ENCODE measurements around the gene ZMAT3.

The ZMAT3 gene

GRCh38 chr3:179021119-179021903, 50.3 kb downstream of the ZMAT3 start:
- no peaks in the 10 kb centered on the region for H3K36me3 ChIP-seq (ENCODE audit: control insufficient read depth, insufficient read depth, low read length)
- no peaks in the 10 kb centered on the region for H3K9me3 ChIP-seq (ENCODE audit: control insufficient read depth, insufficient read depth, low read length)
- H3K4me3 ChIP-seq (ENCODE audit: low read depth, low read length): no peak overlapping the region
- no peak overlapping the region for H3K9ac ChIP-seq (ENCODE audit: low read depth, low read length)
- no peak overlapping the region for H3K27ac ChIP-seq (ENCODE audit: low read depth, low read length)
- no peaks in the 10 kb centered on the region for H3K27me3 ChIP-seq (ENCODE audit: control insufficient read depth, insufficient read depth, low read length)
- H3K4me1 ChIP-seq (ENCODE audit: control insufficient read depth, insufficient read depth, low read length): no peaks in the 10 kb centered on the region

GRCh38 chr3:179020112-179020511, 51.5 kb downstream of the ZMAT3 start:
- Histone ChIP-seq H3K4me1 (ENCODE audit: control insufficient read depth, insufficient read depth, low read length) (no peaks in the 10 kb centered on the region), H3K4me3 (ENCODE audit: low read depth, low read length) (no peak overlapping the region), H3K9me3 (ENCODE audit: control insufficient read depth, insufficient read depth, low read length) (no peaks in the 10 kb centered on the region), H3K27me3 (ENCODE audit: control insufficient read depth, insufficient read depth, low read length) (no peaks in the 10 kb centered on the region), H3K27ac (ENCODE audit: low read depth, low read length) (no peak overlapping the region), H3K9ac (ENCODE audit: low read depth, low read length) (no peak overlapping the region), H3K36me3 (ENCODE audit: control insufficient read depth, insufficient read depth, low read length) (no peaks in the 10 kb centered on the region)

- H3K27me3 ChIP-seq (ENCODE audit: control insufficient read depth, insufficient read depth, low read length): no peaks in the 10 kb centered on the region
- H3K27ac ChIP-seq (ENCODE audit: low read depth, low read length): no peak overlapping the region
- no peaks in the 10 kb centered on the region for H3K9me3 ChIP-seq (ENCODE audit: control insufficient read depth, insufficient read depth, low read length)
- no peaks in the 10 kb centered on the region for H3K36me3 ChIP-seq (ENCODE audit: control insufficient read depth, insufficient read depth, low read length)
- no peaks in the 10 kb centered on the region for H3K4me1 ChIP-seq (ENCODE audit: control insufficient read depth, insufficient read depth, low read length)
- H3K9ac ChIP-seq (ENCODE audit: low read depth, low read length): no peak overlapping the region
- no peak overlapping the region for H3K4me3 ChIP-seq (ENCODE audit: low read depth, low read length)
Observed at GRCh38 chr3:179018808-179019207, 52.8 kb downstream of the ZMAT3 start.

GRCh38 chr3:179016979-179017670, 54.5 kb downstream of the ZMAT3 start:
- Histone ChIP-seq H3K9ac (ENCODE audit: low read depth, low read length) (no peak overlapping the region), H3K9me3 (ENCODE audit: control insufficient read depth, insufficient read depth, low read length) (peaks cover 8% of the 10 kb centered on the region), H3K4me1 (ENCODE audit: control insufficient read depth, insufficient read depth, low read length) (no peaks in the 10 kb centered on the region), H3K27me3 (ENCODE audit: control insufficient read depth, insufficient read depth, low read length) (no peaks in the 10 kb centered on the region), H3K36me3 (ENCODE audit: control insufficient read depth, insufficient read depth, low read length) (no peaks in the 10 kb centered on the region), H3K4me3 (ENCODE audit: low read depth, low read length) (no peak overlapping the region), H3K27ac (ENCODE audit: low read depth, low read length) (no peak overlapping the region)

- no peaks in the 10 kb centered on the region for H3K27me3 ChIP-seq (ENCODE audit: control insufficient read depth, insufficient read depth, low read length)
- no peaks in the 10 kb centered on the region for H3K4me1 ChIP-seq (ENCODE audit: control insufficient read depth, insufficient read depth, low read length)
- no peak overlapping the region for H3K4me3 ChIP-seq (ENCODE audit: low read depth, low read length)
- no peaks in the 10 kb centered on the region for H3K36me3 ChIP-seq (ENCODE audit: control insufficient read depth, insufficient read depth, low read length)
- H3K9me3 ChIP-seq (ENCODE audit: control insufficient read depth, insufficient read depth, low read length): peaks cover 8% of the 10 kb centered on the region
- H3K9ac ChIP-seq (ENCODE audit: low read depth, low read length): no peak overlapping the region
- H3K27ac ChIP-seq (ENCODE audit: low read depth, low read length): no peak overlapping the region
Observed at GRCh38 chr3:179015551-179016020, 56.0 kb downstream of the ZMAT3 start.

GRCh38 chr3:179005706-179006105, 65.9 kb downstream of the ZMAT3 start:
- Histone ChIP-seq H3K4me3 (ENCODE audit: low read depth, low read length) (no peak overlapping the region), H3K36me3 (ENCODE audit: control insufficient read depth, insufficient read depth, low read length) (no peaks in the 10 kb centered on the region), H3K27ac (ENCODE audit: low read depth, low read length) (no peak overlapping the region), H3K27me3 (ENCODE audit: control insufficient read depth, insufficient read depth, low read length) (no peaks in the 10 kb centered on the region), H3K9me3 (ENCODE audit: control insufficient read depth, insufficient read depth, low read length) (peaks cover 6% of the 10 kb centered on the region; the same call in 1 of the 2 replicates), H3K9ac (ENCODE audit: low read depth, low read length) (no peak overlapping the region), H3K4me1 (ENCODE audit: control insufficient read depth, insufficient read depth, low read length) (no peaks in the 10 kb centered on the region)

GRCh38 chr3:179005213-179005612, 66.4 kb downstream of the ZMAT3 start:
- H3K27ac ChIP-seq (ENCODE audit: low read depth, low read length): no peak overlapping the region
- no peaks in the 10 kb centered on the region for H3K36me3 ChIP-seq (ENCODE audit: control insufficient read depth, insufficient read depth, low read length)
- H3K4me1 ChIP-seq (ENCODE audit: control insufficient read depth, insufficient read depth, low read length): no peaks in the 10 kb centered on the region
- H3K4me3 ChIP-seq (ENCODE audit: low read depth, low read length): no peak overlapping the region
- H3K27me3 ChIP-seq (ENCODE audit: control insufficient read depth, insufficient read depth, low read length): no peaks in the 10 kb centered on the region
- peaks cover 6% of the 10 kb centered on the region; the same call in 1 of the 2 replicates for H3K9me3 ChIP-seq (ENCODE audit: control insufficient read depth, insufficient read depth, low read length)
- H3K9ac ChIP-seq (ENCODE audit: low read depth, low read length): no peak overlapping the region

- H3K36me3 ChIP-seq (ENCODE audit: control insufficient read depth, insufficient read depth, low read length): no peaks in the 10 kb centered on the region
- no peak overlapping the region for H3K9ac ChIP-seq (ENCODE audit: low read depth, low read length)
- H3K4me1 ChIP-seq (ENCODE audit: control insufficient read depth, insufficient read depth, low read length): no peaks in the 10 kb centered on the region
- no peaks in the 10 kb centered on the region for H3K9me3 ChIP-seq (ENCODE audit: control insufficient read depth, insufficient read depth, low read length)
- no peaks in the 10 kb centered on the region for H3K27me3 ChIP-seq (ENCODE audit: control insufficient read depth, insufficient read depth, low read length)
- no peak overlapping the region for H3K4me3 ChIP-seq (ENCODE audit: low read depth, low read length)
- no peak overlapping the region for H3K27ac ChIP-seq (ENCODE audit: low read depth, low read length)
Observed at GRCh38 chr3:179000659-179001058, 71.0 kb downstream of the ZMAT3 start.

- Histone ChIP-seq H3K27ac (ENCODE audit: low read depth, low read length) (no peak overlapping the region), H3K4me3 (ENCODE audit: low read depth, low read length) (no peak overlapping the region), H3K36me3 (ENCODE audit: control insufficient read depth, insufficient read depth, low read length) (no peaks in the 10 kb centered on the region), H3K4me1 (ENCODE audit: control insufficient read depth, insufficient read depth, low read length) (no peaks in the 10 kb centered on the region), H3K9ac (ENCODE audit: low read depth, low read length) (no peak overlapping the region), H3K27me3 (ENCODE audit: control insufficient read depth, insufficient read depth, low read length) (no peaks in the 10 kb centered on the region), H3K9me3 (ENCODE audit: control insufficient read depth, insufficient read depth, low read length) (no peaks in the 10 kb centered on the region)
Observed at GRCh38 chr3:179000144-179000543, 71.5 kb downstream of the ZMAT3 start.

GRCh38 chr3:178996399-178996798, 75.2 kb downstream of the ZMAT3 start:
- no peaks in the 10 kb centered on the region for H3K36me3 ChIP-seq (ENCODE audit: control insufficient read depth, insufficient read depth, low read length)
- no peak overlapping the region for H3K4me3 ChIP-seq (ENCODE audit: low read depth, low read length)
- no peaks in the 10 kb centered on the region for H3K27me3 ChIP-seq (ENCODE audit: control insufficient read depth, insufficient read depth, low read length)
- no peaks in the 10 kb centered on the region for H3K4me1 ChIP-seq (ENCODE audit: control insufficient read depth, insufficient read depth, low read length)
- no peak overlapping the region for H3K27ac ChIP-seq (ENCODE audit: low read depth, low read length)
- H3K9ac ChIP-seq (ENCODE audit: low read depth, low read length): no peak overlapping the region
- H3K9me3 ChIP-seq (ENCODE audit: control insufficient read depth, insufficient read depth, low read length): no peaks in the 10 kb centered on the region

GRCh38 chr3:178990293-178990692, 81.3 kb downstream of the ZMAT3 start:
- H3K36me3 ChIP-seq (ENCODE audit: control insufficient read depth, insufficient read depth, low read length): no peaks in the 10 kb centered on the region
- no peaks in the 10 kb centered on the region for H3K4me1 ChIP-seq (ENCODE audit: control insufficient read depth, insufficient read depth, low read length)
- peaks cover 43% of the 10 kb centered on the region for H3K9me3 ChIP-seq (ENCODE audit: control insufficient read depth, insufficient read depth, low read length)
- no peak overlapping the region for H3K4me3 ChIP-seq (ENCODE audit: low read depth, low read length)
- H3K27ac ChIP-seq (ENCODE audit: low read depth, low read length): no peak overlapping the region
- H3K27me3 ChIP-seq (ENCODE audit: control insufficient read depth, insufficient read depth, low read length): no peaks in the 10 kb centered on the region
- no peak overlapping the region for H3K9ac ChIP-seq (ENCODE audit: low read depth, low read length)
